Lung microvascular endothelial cell (primary cell): ENCODE results near the gene ESRRG. TPM values are rescaled to one million over a fixed set of nuclear protein-coding genes. Genes with fewer than 3 reads are reported as not detected.

Experiments
- DNase-seq, 2 donors: peaks; one replicate each; pipeline versions ENCODE4 v3.0.0 to v3.0.0-alpha.2; 2010; ENCODE audit warnings: low read depth in 2 of 2
- total RNA-seq: library from RNA; depleted of rRNA; stranded (reverse); fragments of >200 nt; gene quantifications from 2 replicates; pipeline ENCODE4 v1.2.1, GENCODE V29; 2014

ESRRG gene
- total RNA-seq = not detected in 2 replicates

GRCh38 chr1:216723274-216723780 lies at the start of gene ESRRG:
Gene ESRRG (minus strand): TSS chr1:216723429. CDS start chr1:216723299, 130 bp downstream.
- peak in 1 of 2 donors; percentile 10 for DNase-seq

- DNase-seq = no peak
These were observed 48.7 kb upstream of the ESRRG start for GRCh38 chr1:216771922-216772321.

- no peak for DNase-seq
These were observed 43.6 kb upstream of the ESRRG start for GRCh38 chr1:216766633-216767327.

GRCh38 chr1:216765346-216766300 lies 42.4 kb upstream of the ESRRG start:
- DNase-seq = no peak

GRCh38 chr1:216758161-216758560 lies 34.9 kb upstream of the ESRRG start:
- no peak for DNase-seq

- no peak for DNase-seq
These were observed 33.9 kb upstream of the ESRRG start for GRCh38 chr1:216757110-216757509.

- DNase-seq = no peak
These were observed 27.7 kb upstream of the ESRRG start for GRCh38 chr1:216750961-216751360.

- DNase-seq = peak; percentile 20 to 53
These were observed 26.9 kb upstream of the ESRRG start for GRCh38 chr1:216750031-216750627.

- no peak for DNase-seq
These were observed 26.0 kb upstream of the ESRRG start for GRCh38 chr1:216749232-216749631.

- no peak for DNase-seq
These were observed 19.4 kb upstream of the ESRRG start for GRCh38 chr1:216742625-216743024.

- no peak for DNase-seq
These were observed 17.1 kb upstream of the ESRRG start for GRCh38 chr1:216740331-216740730.

- DNase-seq = no peak
These were observed 16.6 kb upstream of the ESRRG start for GRCh38 chr1:216739793-216740192.

GRCh38 chr1:216732121-216732520 lies 8.9 kb upstream of the ESRRG start:
- no peak for DNase-seq

GRCh38 chr1:216731562-216731961 lies 8.3 kb upstream of the ESRRG start:
- no peak for DNase-seq

- no peak for DNase-seq
These were observed 3.2 kb upstream of the ESRRG start for GRCh38 chr1:216726435-216726834.

- DNase-seq = no peak
These were observed 408 bp downstream of the ESRRG start for GRCh38 chr1:216722821-216723220.

- DNase-seq = no peak
These were observed 1.4 kb downstream of the ESRRG start for GRCh38 chr1:216721863-216722262.

GRCh38 chr1:216721062-216721461 lies 2.2 kb downstream of the ESRRG start:
- no peak for DNase-seq

GRCh38 chr1:216711712-216712111 lies 11.5 kb downstream of the ESRRG start:
- no peak for DNase-seq

- DNase-seq = no peak
These were observed 12.5 kb downstream of the ESRRG start for GRCh38 chr1:216710598-216711333.

GRCh38 chr1:216710055-216710454 lies 13.2 kb downstream of the ESRRG start:
- DNase-seq = no peak
